Fibroblast of lung (primary cell): Measurements from ENCODE around the gene CTNS. TPM values are rescaled to one million over a fixed set of nuclear protein-coding genes. Genes with fewer than 3 reads are reported as not detected.

Experiments
- DNase-seq, 2 donors: peaks; one replicate each; pipeline versions ENCODE4 v3.0.0 to v3.0.0-alpha.2; 2010; ENCODE audit warnings: low read depth in 2 of 2
- H2AFZ ChIP-seq: 2 replicates; pipeline ENCODE4 v1.5.1; 2012; ENCODE audit warnings: low read length, control low read depth, inconsistent platforms
- H3K27ac ChIP-seq: 2 replicates; pipeline ENCODE4 v1.5.1; 2011; ENCODE audit warnings: low read length, control low read depth; ENCODE audit not compliant: insufficient read depth
- H3K27me3 ChIP-seq: 2 replicates; pipeline ENCODE4 v1.5.1; 2011; ENCODE audit warnings: mild to moderate bottlenecking, low read length; ENCODE audit not compliant: control insufficient read depth, insufficient read depth
- H3K36me3 ChIP-seq: 2 replicates; pipeline ENCODE4 v1.5.1; 2011; ENCODE audit warnings: low read length; ENCODE audit not compliant: control insufficient read depth, insufficient read depth
- H3K4me1 ChIP-seq: 2 replicates; pipeline ENCODE4 v1.5.1; 2011; ENCODE audit warnings: low read length; ENCODE audit not compliant: control insufficient read depth, insufficient read depth; ENCODE audit errors: extremely low read depth
- H3K4me2 ChIP-seq: 2 replicates; pipeline ENCODE4 v1.5.1; 2011; ENCODE audit warnings: low read length, control low read depth; ENCODE audit not compliant: insufficient read depth; ENCODE audit errors: extremely low read depth
- H3K4me3 ChIP-seq, 4 experiments: fragments of 200-600 bp in 1 of 4; sonication (generic) in 1 of 4; replicated peaks in 1 of 4; 2 replicates each; pipeline ENCODE4 v1.5.1; 2011 to 2016; ENCODE audit warnings: low read length in 4 of 4, low read depth in 3 of 4, mild to moderate bottlenecking in 3 of 4, control low read depth in 2 of 4, inconsistent platforms in 1 of 4, mixed read lengths in 1 of 4; ENCODE audit not compliant: insufficient read depth in 1 of 4; ENCODE audit errors: control extremely low read depth in 1 of 4
- H3K79me2 ChIP-seq: 2 replicates; pipeline ENCODE4 v1.5.1; 2012; ENCODE audit warnings: mild to moderate bottlenecking, low read length, inconsistent platforms; ENCODE audit not compliant: control insufficient read depth, insufficient read depth
- H3K9ac ChIP-seq: 2 replicates; pipeline ENCODE4 v1.5.1; 2011; ENCODE audit warnings: mild to moderate bottlenecking, low read length, control low read depth; ENCODE audit not compliant: insufficient read depth
- H3K9me3 ChIP-seq: 2 replicates; pipeline ENCODE4 v1.5.1; 2012; ENCODE audit warnings: low read depth, low read length; ENCODE audit not compliant: control insufficient read depth, insufficient read depth
- H4K20me1 ChIP-seq: 2 replicates; pipeline ENCODE4 v1.5.1; 2011; ENCODE audit warnings: low read length; ENCODE audit not compliant: control insufficient read depth, insufficient read depth; ENCODE audit errors: extremely low read depth
- EZH2 ChIP-seq: IDR thresholded peaks from 2 replicates; pipeline ENCODE4 v1.5.1; 2012; ENCODE audit warnings: low read length, control low read depth, mild to moderate bottlenecking; ENCODE audit errors: missing control alignments
- polyA plus RNA-seq, 2 donors: library from polyadenylated mRNA; depleted of rRNA in 1 of 2; stranded (reverse) in 1 of 2; unstranded in 1 of 2; fragments of >200 nt; gene quantifications; 2 replicates each; pipeline ENCODE4 v1.2.1, GENCODE V29; 2011 to 2012; ENCODE audit warnings: missing spikeins in 1 of 2
- total RNA-seq: library from RNA; depleted of rRNA; stranded (reverse); fragments of >200 nt; gene quantifications from 2 replicates; pipeline ENCODE4 v1.2.1, GENCODE V29; 2014
- TF ChIP-seq, protein P1 (sequence below), 2 donors: IDR thresholded peaks in 1 of 2; conservative IDR thresholded peaks in 1 of 2; 1 replicate in 1 of 2; 2 replicates in 1 of 2; pipeline ENCODE4 v1.5.1; 2011 to 2012; ENCODE audit warnings: low read length in 2 of 2, control low read depth in 1 of 2, inconsistent platforms in 1 of 2, low read depth in 1 of 2, mild to moderate bottlenecking in 1 of 2

CTNS gene
- total and polyA plus RNA-seq, 2 donors (not counting 1 experiment from before 2014, with no cell fraction given): 9.6 to 19.2 TPM

DNA sequence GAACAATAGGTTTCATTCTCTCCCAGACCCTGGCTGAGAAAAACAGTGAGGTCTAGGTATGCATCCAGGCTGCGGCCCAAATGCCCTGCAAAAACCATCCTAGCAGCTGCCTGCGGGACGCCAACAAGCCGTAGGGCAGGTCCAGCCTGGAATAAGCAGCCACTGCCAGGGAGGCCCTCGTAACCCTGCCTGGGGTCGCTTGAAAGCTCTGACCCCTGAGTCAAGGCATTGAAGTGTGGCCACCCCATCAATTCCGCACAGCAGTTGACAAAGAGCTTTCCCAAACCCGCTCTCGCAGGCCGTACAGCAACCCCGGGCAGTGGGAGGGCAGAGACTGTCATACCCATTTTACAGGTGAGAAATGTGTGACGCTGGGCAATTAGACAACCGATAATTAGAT, 38.5 kb upstream of the CTNS start:
- TF ChIP-seq EZH2: no peak
- TF ChIP-seq, protein P1, sequence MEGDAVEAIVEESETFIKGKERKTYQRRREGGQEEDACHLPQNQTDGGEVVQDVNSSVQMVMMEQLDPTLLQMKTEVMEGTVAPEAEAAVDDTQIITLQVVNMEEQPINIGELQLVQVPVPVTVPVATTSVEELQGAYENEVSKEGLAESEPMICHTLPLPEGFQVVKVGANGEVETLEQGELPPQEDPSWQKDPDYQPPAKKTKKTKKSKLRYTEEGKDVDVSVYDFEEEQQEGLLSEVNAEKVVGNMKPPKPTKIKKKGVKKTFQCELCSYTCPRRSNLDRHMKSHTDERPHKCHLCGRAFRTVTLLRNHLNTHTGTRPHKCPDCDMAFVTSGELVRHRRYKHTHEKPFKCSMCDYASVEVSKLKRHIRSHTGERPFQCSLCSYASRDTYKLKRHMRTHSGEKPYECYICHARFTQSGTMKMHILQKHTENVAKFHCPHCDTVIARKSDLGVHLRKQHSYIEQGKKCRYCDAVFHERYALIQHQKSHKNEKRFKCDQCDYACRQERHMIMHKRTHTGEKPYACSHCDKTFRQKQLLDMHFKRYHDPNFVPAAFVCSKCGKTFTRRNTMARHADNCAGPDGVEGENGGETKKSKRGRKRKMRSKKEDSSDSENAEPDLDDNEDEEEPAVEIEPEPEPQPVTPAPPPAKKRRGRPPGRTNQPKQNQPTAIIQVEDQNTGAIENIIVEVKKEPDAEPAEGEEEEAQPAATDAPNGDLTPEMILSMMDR (conservative IDR thresholded peaks at IDR 0.05 in 1 of 2, IDR thresholded peaks at IDR 0.05 in 1 of 2; ENCODE audit: low read depth in 1 of 2, low read length in 2 of 2): no peak
- no peaks in the 10 kb centered on the region for H3K79me2 ChIP-seq

DNA sequence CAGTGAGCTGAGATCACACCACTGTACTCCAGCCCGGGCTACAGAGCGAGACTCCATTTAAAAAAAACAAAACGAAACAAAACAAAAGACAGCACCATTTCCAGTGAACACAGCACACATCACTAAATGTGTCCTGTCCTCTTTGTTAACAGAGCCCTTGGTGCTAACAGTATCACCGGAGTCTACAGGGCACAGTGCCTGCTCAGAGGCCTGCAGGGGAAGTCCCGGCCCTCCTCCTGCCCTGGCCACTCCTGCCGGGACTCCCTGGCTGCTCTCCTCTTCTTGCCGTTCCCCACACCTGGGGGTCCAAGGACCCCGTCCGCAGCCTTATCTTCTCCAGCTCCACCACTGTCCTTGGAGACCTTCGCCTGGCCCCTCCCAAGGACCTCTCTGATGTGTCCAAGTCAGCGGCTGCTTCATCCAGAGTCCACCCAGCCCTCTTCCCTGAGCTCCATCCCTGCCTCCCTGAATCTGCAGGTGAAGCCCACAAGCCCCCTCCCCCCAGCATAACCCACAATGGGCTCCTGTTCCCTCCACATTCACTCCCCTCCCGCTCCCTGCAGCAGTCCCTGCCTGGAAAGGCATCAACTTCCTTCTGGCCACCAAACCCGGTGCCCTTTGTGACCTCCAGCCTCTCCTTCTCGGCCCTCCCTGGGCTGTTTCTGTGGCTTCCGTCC, 35.9 kb upstream of the CTNS start:
- H4K20me1 ChIP-seq: no peaks in the 10 kb centered on the region
- DNase-seq: no peak
- no peak for TF ChIP-seq EZH2
- TF ChIP-seq, protein P1 (conservative IDR thresholded peaks at IDR 0.05 in 1 of 2, IDR thresholded peaks at IDR 0.05 in 1 of 2; ENCODE audit: low read depth in 1 of 2, low read length in 2 of 2): no peak
- no peak overlapping the region for H3K4me3 ChIP-seq
- H3K79me2 ChIP-seq: no peaks in the 10 kb centered on the region
- no peak overlapping the region for H3K9ac ChIP-seq
- H3K27me3 ChIP-seq: no peaks in the 10 kb centered on the region
- no peaks in the 10 kb centered on the region for H3K9me3 ChIP-seq
- no peak overlapping the region for H3K27ac ChIP-seq
- H3K4me2 ChIP-seq: no peak overlapping the region
- H3K36me3 ChIP-seq: no peaks in the 10 kb centered on the region
- no peak overlapping the region for H2AFZ ChIP-seq
- peaks cover 6% of the 10 kb centered on the region for H3K4me1 ChIP-seq

More for the DNA sequence above, 38.5 kb upstream of the CTNS start:
- Histone ChIP-seq H3K9ac (no peak overlapping the region), H3K4me1 (no peaks in the 10 kb centered on the region), H3K36me3 (no peaks in the 10 kb centered on the region), H3K27me3 (no peaks in the 10 kb centered on the region), H2AFZ (no peak overlapping the region), H3K9me3 (no peaks in the 10 kb centered on the region), H3K4me2 (no peak overlapping the region), H3K4me3 (no peak overlapping the region), H4K20me1 (no peaks in the 10 kb centered on the region), H3K27ac (no peak overlapping the region)
- no peak for DNase-seq

DNA sequence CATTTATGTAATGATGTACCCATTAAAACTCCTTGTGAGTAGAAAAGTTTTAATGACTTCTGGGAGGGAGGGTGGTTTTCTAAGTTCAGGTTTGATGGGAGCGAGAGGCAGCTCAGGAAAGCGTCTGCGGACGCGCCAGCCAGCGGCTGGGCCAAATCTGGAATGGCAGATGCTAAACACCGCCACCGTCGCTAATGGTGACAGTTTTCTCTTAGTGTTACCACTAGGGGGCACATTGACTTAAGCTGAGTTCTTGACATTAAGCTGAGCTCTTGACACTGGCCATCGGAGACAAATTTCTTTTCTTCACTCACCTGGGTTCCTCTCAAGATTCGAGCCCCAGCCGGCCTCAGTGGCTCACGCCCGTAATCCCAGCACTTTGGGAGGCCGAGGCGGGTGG, 34.1 kb upstream of the CTNS start:
- Histone ChIP-seq H2AFZ (no peak overlapping the region), H3K27ac (no peak overlapping the region), H3K4me2 (no peak overlapping the region), H4K20me1 (no peaks in the 10 kb centered on the region), H3K4me1 (peaks cover 6% of the 10 kb centered on the region), H3K27me3 (no peaks in the 10 kb centered on the region), H3K9ac (no peak overlapping the region), H3K9me3 (no peaks in the 10 kb centered on the region), H3K4me3 (no peak overlapping the region), H3K79me2 (no peaks in the 10 kb centered on the region), H3K36me3 (peaks cover 3% of the 10 kb centered on the region)
- TF ChIP-seq EZH2: no peak
- TF ChIP-seq, protein P1 (conservative IDR thresholded peaks at IDR 0.05 in 1 of 2, IDR thresholded peaks at IDR 0.05 in 1 of 2; ENCODE audit: low read depth in 1 of 2, low read length in 2 of 2): peak in 1 of 2 donors; percentile 40
- DNase-seq: peak; percentile 8 to 40
